Muscle of leg (tissue), 11 donors: ENCODE measurements around the gene IGSF3. TPM values are rescaled to one million over a fixed set of nuclear protein-coding genes. Genes with fewer than 3 reads are reported as not detected.
"Not testable (repeated sequence)": the region's sequence is repeated elsewhere in the genome, so short reads cannot be mapped to it uniquely, and the experiment has no call there.

Source experiments
- DNase-seq: peaks from one replicate; pipeline ENCODE4 v3.0.0; 2013
- H3K27ac ChIP-seq: one replicate; pipeline ENCODE4 v1.5.1; 2013; ENCODE audit warnings: mild to moderate bottlenecking, low read length, control low read depth
- H3K27me3 ChIP-seq: one replicate; pipeline ENCODE4 v1.6.1; 2013; ENCODE audit warnings: low read length; ENCODE audit not compliant: control insufficient read depth, insufficient read depth
- H3K36me3 ChIP-seq: one replicate; pipeline ENCODE4 v1.6.1; 2013; ENCODE audit warnings: low read length; ENCODE audit not compliant: control insufficient read depth, insufficient read depth
- H3K4me1 ChIP-seq: one replicate; pipeline ENCODE4 v1.6.1; 2013; ENCODE audit warnings: low read length; ENCODE audit not compliant: control insufficient read depth, insufficient read depth
- H3K4me3 ChIP-seq: one replicate; pipeline ENCODE4 v1.5.1; 2013; ENCODE audit warnings: low read length, control low read depth
- H3K9me3 ChIP-seq: replicated peaks from 2 replicates; pipeline ENCODE4 v1.6.1; 2013; ENCODE audit warnings: low read depth, low read length; ENCODE audit not compliant: control insufficient read depth
- WGBS: methylation state at CpG from one replicate; pipeline ENCODE4 v1.1.5; 2013; ENCODE audit warnings: missing lambda C conversion rate; ENCODE audit not compliant: insufficient coverage; 5-methylcytosine and 5-hydroxymethylcytosine counted together
- polyA plus RNA-seq, 8 donors: library from polyadenylated mRNA; unstranded; fragments of 120-200 nt; gene quantifications; one replicate each; pipeline versions ENCODE4 v1.2.1 to v1.2.3, GENCODE V29; 2013; ENCODE audit warnings: inconsistent platforms in 1 of 8, low replicate concordance in 1 of 8; ENCODE audit not compliant: insufficient read length in 8 of 8, insufficient read depth in 1 of 8
- total RNA-seq: library from RNA; stranded (reverse); fragments of 120-200 nt; gene quantifications from one replicate; pipeline ENCODE4 v1.2.4, GENCODE V29; 2013

The IGSF3 gene
- total and polyA plus RNA-seq, 9 donors = 25.9 to 46.4 (median 33.0) TPM

GRCh38 chr1:116570358-116571214 lies 96.9 kb downstream of the IGSF3 start, which contains the start of gene CD58:
TSS of gene CD58 (minus strand) at chr1:116571026. CDS start at chr1:116570972, 54 bp downstream.
- H3K9me3 ChIP-seq = no peaks in the 10 kb centered on the region
- H3K4me1 ChIP-seq = peaks cover 21% of the 10 kb centered on the region
- peak within 1 kb of the TSS; percentile 93 for H3K27ac ChIP-seq
- no peaks in the 10 kb centered on the region for H3K27me3 ChIP-seq
- H3K36me3 ChIP-seq = no peaks in the 10 kb centered on the region
- WGBS = under 1% methylated on average over 82 of the region's 90 CpGs
- peak within 1 kb of the TSS; percentile 63 for H3K4me3 ChIP-seq
- peak; percentile 94 for DNase-seq

- Histone ChIP-seq H3K4me3 (peak overlapping the region; percentile 63), H3K27me3 (no peaks in the 10 kb centered on the region), H3K4me1 (peaks cover 21% of the 10 kb centered on the region), H3K9me3 (no peaks in the 10 kb centered on the region), H3K36me3 (no peaks in the 10 kb centered on the region), H3K27ac (peak overlapping the region; percentile 77)
- peak; percentile 57 for DNase-seq
- WGBS = 35% methylated on average over 11 of the region's 22 CpGs
Observed at GRCh38 chr1:116569776-116570357, 97.7 kb downstream of the IGSF3 start.

GRCh38 chr1:116569381-116569670 lies 98.2 kb downstream of the IGSF3 start:
- H3K4me3 ChIP-seq = no peak overlapping the region
- peaks cover 21% of the 10 kb centered on the region for H3K4me1 ChIP-seq
- H3K36me3 ChIP-seq = no peaks in the 10 kb centered on the region
- no peak overlapping the region for H3K27ac ChIP-seq
- no peaks in the 10 kb centered on the region for H3K27me3 ChIP-seq
- peak; percentile 32 for DNase-seq
- no peaks in the 10 kb centered on the region for H3K9me3 ChIP-seq

- WGBS = 86% methylated on average over 2 of the region's 2 CpGs
- no peaks in the 10 kb centered on the region for H3K27me3 ChIP-seq
- no peak overlapping the region for H3K4me3 ChIP-seq
- H3K36me3 ChIP-seq = no peaks in the 10 kb centered on the region
- no peak overlapping the region for H3K27ac ChIP-seq
- DNase-seq = no peak
- peaks cover 2% of the 10 kb centered on the region for H3K9me3 ChIP-seq
- H3K4me1 ChIP-seq = peaks cover 20% of the 10 kb centered on the region
Observed at GRCh38 chr1:116568662-116569380, 98.7 kb downstream of the IGSF3 start.

GRCh38 chr1:116567790-116568661 lies 99.5 kb downstream of the IGSF3 start:
- peaks cover 5% of the 10 kb centered on the region for H3K9me3 ChIP-seq
- 50% methylated on average over 1 of the region's 4 CpGs for WGBS
- H3K27ac ChIP-seq = no peak overlapping the region
- no peak for DNase-seq
- H3K27me3 ChIP-seq = no peaks in the 10 kb centered on the region
- H3K4me3 ChIP-seq = no peak overlapping the region
- no peaks in the 10 kb centered on the region for H3K36me3 ChIP-seq
- H3K4me1 ChIP-seq = peaks cover 19% of the 10 kb centered on the region

DNA sequence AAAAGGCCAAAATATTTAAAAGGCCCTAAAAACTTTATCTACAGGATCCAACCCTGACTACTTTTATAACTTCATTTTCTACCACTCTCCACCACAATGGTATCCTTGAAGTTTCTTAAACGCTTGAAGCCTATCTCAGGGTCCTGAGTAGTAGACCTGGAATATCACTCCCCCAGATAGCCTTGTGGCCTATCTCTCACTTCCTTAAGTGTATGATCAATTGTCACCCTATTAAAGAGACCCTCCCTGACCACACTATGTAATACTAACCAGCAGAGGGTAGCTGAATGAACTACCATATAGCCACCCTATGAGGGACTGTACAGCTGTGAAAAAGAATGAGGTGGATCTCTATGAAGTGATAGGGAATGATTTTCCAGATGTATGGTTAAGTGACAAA lies 102.3 kb downstream of the IGSF3 start:
- H3K9me3 ChIP-seq = peaks cover 6% of the 10 kb centered on the region
- WGBS = 91% methylated on average over 1 of the region's 1 CpG
- H3K27ac ChIP-seq = no peak overlapping the region
- H3K4me1 ChIP-seq = peaks cover 10% of the 10 kb centered on the region
- no peaks in the 10 kb centered on the region for H3K36me3 ChIP-seq
- H3K27me3 ChIP-seq = no peaks in the 10 kb centered on the region
- H3K4me3 ChIP-seq = no peak overlapping the region
- DNase-seq = no peak

DNA sequence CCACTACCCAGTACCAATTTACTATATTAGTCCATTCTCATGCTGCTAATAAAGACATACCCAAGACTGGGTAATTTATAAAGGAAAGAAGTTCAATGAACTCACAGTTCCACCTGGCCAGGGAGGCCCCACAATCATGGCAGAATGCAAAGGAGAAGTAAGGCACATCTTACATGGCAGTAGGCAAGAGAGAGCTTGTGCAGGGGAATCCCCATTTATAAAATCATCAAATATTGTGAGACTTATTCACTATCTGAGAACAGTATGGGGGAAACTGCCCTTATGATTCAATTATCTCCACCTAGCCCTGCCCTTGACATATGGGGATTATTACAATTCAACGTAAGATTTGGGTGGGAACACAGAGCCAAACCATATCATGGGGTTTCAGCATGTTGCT lies 103.1 kb downstream of the IGSF3 start:
- WGBS = 100% methylated on average over 1 of the region's 1 CpG

GRCh38 chr1:116562465-116562864 lies 105.1 kb downstream of the IGSF3 start:
- whole genome bisulfite sequencing = 100% methylated on average over 1 of the region's 4 CpGs
- DNase-seq, H3K4me1 ChIP-seq: not testable (repeated sequence)

More for the DNA sequence above, 103.1 kb downstream of the IGSF3 start:
- Histone ChIP-seq H3K9me3 (peaks cover 6% of the 10 kb centered on the region), H3K4me1 (peaks cover 2% of the 10 kb centered on the region), H3K27ac (no peak overlapping the region), H3K4me3 (no peak overlapping the region), H3K36me3 (no peaks in the 10 kb centered on the region), H3K27me3 (no peaks in the 10 kb centered on the region)
- DNase-seq = no peak

GRCh38 chr1:116561563-116561962 lies 106.0 kb downstream of the IGSF3 start:
- no peak overlapping the region for H3K27ac ChIP-seq
- peaks cover 6% of the 10 kb centered on the region for H3K9me3 ChIP-seq
- H3K36me3 ChIP-seq = no peaks in the 10 kb centered on the region
- no peak for DNase-seq
- H3K4me3 ChIP-seq = no peak overlapping the region
- H3K4me1 ChIP-seq = no peaks in the 10 kb centered on the region
- H3K27me3 ChIP-seq = no peaks in the 10 kb centered on the region

More at GRCh38 chr1:116562465-116562864, 105.1 kb downstream of the IGSF3 start:
- not testable (repeated sequence) for H3K4me3 ChIP-seq, H3K27me3 ChIP-seq, H3K36me3 ChIP-seq, H3K9me3 ChIP-seq, H3K27ac ChIP-seq
